ENCODE measurements around the gene SERTAD3. TPM values are rescaled to one million over a fixed set of nuclear protein-coding genes. Genes with fewer than 3 reads are reported as not detected.
"Not testable (repeated sequence)": the region's sequence is repeated elsewhere in the genome, so short reads cannot be mapped to it uniquely, and the experiment has no call there.

The SERTAD3 gene
- total RNA-seq, 1 experiment from 2014 or later, result 52.2 TPM

GRCh38 chr19:40489882-40490230 is 45.7 kb upstream of the SERTAD3 start:
- H3K27me3 ChIP-seq (replicated peaks; ENCODE audit: control insufficient read depth, insufficient read depth, low read length), result no peaks in the 10 kb centered on the region
- no peak for DNase-seq
- no peaks in the 10 kb centered on the region for H3K4me1 ChIP-seq
- ChIA-PET CTCF (no interaction called here), POLR2A (interaction anchor here (0.5 kb wide), 1 partner anchor 213 kb away, joined by 8 read pairs; no protein-coding TSS in a partner anchor)
- H3K27ac Mint-ChIP-seq (ENCODE audit: unreplicated experiment), result no peak overlapping the region
- TF ChIP-seq CTCF (IDR thresholded peaks at IDR 0.05; ENCODE audit: insufficient read depth in 1 of 2, low read depth in 1 of 2, low read length in 1 of 2, severe bottlenecking in 1 of 2, unreplicated experiment in 1 of 2), result no peak
- H3K27me3 Mint-ChIP-seq (ENCODE audit: insufficient read depth, unreplicated experiment), result peaks cover 8% of the 10 kb centered on the region
- intact Hi-C loops (cut with micrococcal nuclease; ENCODE audit: unreplicated experiment), result no loop called here
- H3K4me1 Mint-ChIP-seq (ENCODE audit: low read depth, unreplicated experiment), result peaks cover 4% of the 10 kb centered on the region
- peak overlapping the region; percentile 48 for H3K4me3 Mint-ChIP-seq (ENCODE audit: unreplicated experiment)
- no peak overlapping the region for H3K4me3 ChIP-seq (ENCODE audit: low read depth, low read length)
- BruUV-seq (replicated peaks), result no TSS peak
- H3K9me3 Mint-ChIP-seq (ENCODE audit: unreplicated experiment), result no peaks in the 10 kb centered on the region
- peaks cover 5% of the 10 kb centered on the region for H3K36me3 Mint-ChIP-seq (ENCODE audit: insufficient read depth, unreplicated experiment)
- no peaks in the 10 kb centered on the region for H3K36me3 ChIP-seq (ENCODE audit: control insufficient read depth, insufficient read depth, low read length)
- H3K9me3 ChIP-seq, result no peaks in the 10 kb centered on the region

GRCh38 chr19:40486017-40486416 is 41.9 kb upstream of the SERTAD3 start:
- Histone ChIP-seq H3K36me3 (ENCODE audit: control insufficient read depth, insufficient read depth, low read length) (no peaks in the 10 kb centered on the region), H3K9me3 (no peaks in the 10 kb centered on the region), H3K4me3 (ENCODE audit: low read depth, low read length) (no peak overlapping the region), H3K27me3 (replicated peaks; ENCODE audit: control insufficient read depth, insufficient read depth, low read length) (no peaks in the 10 kb centered on the region), H3K4me1 (no peaks in the 10 kb centered on the region)
- no peak overlapping the region for H3K27ac Mint-ChIP-seq (ENCODE audit: unreplicated experiment)
- no TSS peak for BruUV-seq (replicated peaks)
- DNase-seq, result no peak
- H3K9me3 Mint-ChIP-seq (ENCODE audit: unreplicated experiment), result no peaks in the 10 kb centered on the region
- no peaks in the 10 kb centered on the region for H3K4me1 Mint-ChIP-seq (ENCODE audit: low read depth, unreplicated experiment)
- no peak for TF ChIP-seq CTCF (IDR thresholded peaks at IDR 0.05; ENCODE audit: insufficient read depth in 1 of 2, low read depth in 1 of 2, low read length in 1 of 2, severe bottlenecking in 1 of 2, unreplicated experiment in 1 of 2)
- H3K36me3 Mint-ChIP-seq (ENCODE audit: insufficient read depth, unreplicated experiment), result peaks cover 5% of the 10 kb centered on the region
- ChIA-PET CTCF (no interaction called here), POLR2A (no interaction called here)
- intact Hi-C loops (cut with micrococcal nuclease; ENCODE audit: unreplicated experiment), result no loop called here
- no peaks in the 10 kb centered on the region for H3K27me3 Mint-ChIP-seq (ENCODE audit: insufficient read depth, unreplicated experiment)
- H3K4me3 Mint-ChIP-seq (ENCODE audit: unreplicated experiment), result no peak overlapping the region

- DNase-seq; H3K4me1 ChIP-seq; intact Hi-C loops (cut with micrococcal nuclease; ENCODE audit: unreplicated experiment); H3K36me3 Mint-ChIP-seq (ENCODE audit: insufficient read depth, unreplicated experiment); CTCF ChIA-PET; H3K4me3 ChIP-seq (ENCODE audit: low read depth, low read length); H3K4me1 Mint-ChIP-seq (ENCODE audit: low read depth, unreplicated experiment); POLR2A ChIA-PET; H3K27me3 Mint-ChIP-seq (ENCODE audit: insufficient read depth, unreplicated experiment); H3K27me3 ChIP-seq (replicated peaks; ENCODE audit: control insufficient read depth, insufficient read depth, low read length); H3K27ac Mint-ChIP-seq (ENCODE audit: unreplicated experiment); BruUV-seq (replicated peaks); H3K9me3 ChIP-seq; H3K4me3 Mint-ChIP-seq (ENCODE audit: unreplicated experiment); H3K36me3 ChIP-seq (ENCODE audit: control insufficient read depth, insufficient read depth, low read length); H3K9me3 Mint-ChIP-seq (ENCODE audit: unreplicated experiment): not testable (repeated sequence)
Measured at GRCh38 chr19:40475878-40476644, 31.9 kb upstream of the SERTAD3 start.
